K562 (cell line): ENCODE measurements around the gene ALX3. TPM values are rescaled to one million over a fixed set of nuclear protein-coding genes. Genes with fewer than 3 reads are reported as not detected.

Experiments
- ATAC-seq: fragments of 200-7000 bp; cut with Tn5 transposase; 3 replicates; pipeline ENCODE4 v1.9.1; 2020; ENCODE audit warnings: moderate library complexity
- BruUV-seq: library from RNA; stranded (reverse); fragments of 400-500 nt; replicated peaks from 2 replicates; lab custom pipeline; 2021; lab: Mats Ljungman, UMichigan
- CTCF ChIA-PET: fragments of 300-600 bp; formaldehyde crosslinking; extraction: SDS; loops from one replicate; lab custom pipeline; 2021; ENCODE audit warnings: low intra/inter-chr PET ratio; lab: Yijun Ruan, JAX
- POLR2A ChIA-PET: fragments of 300-600, 350-650 bp; sonication (Branson Sonifier 250); formaldehyde crosslinking; extraction: SDS; loops from one replicate; lab custom pipeline; 2021; ENCODE audit warnings: antibody characterized with exemption, inconsistent platforms; lab: Yijun Ruan, JAX
- DNase-seq, 4 experiments: peaks; one replicate each; pipeline versions ENCODE4 v3.0.0 to v3.0.0-alpha.2; 2011 to 2018; ENCODE audit warnings: low spot score in 3 of 4, mixed read lengths in 3 of 4; ENCODE audit errors: extremely low read depth in 1 of 4
- FAIRE-seq: peaks from 2 replicates; lab custom pipeline; 2011; peaks lifted over from hg19 to GRCh38; lab: Jason Lieb, UNC
- H2AFZ ChIP-seq: 2 replicates; pipeline ENCODE4 v1.6.0; 2011; ENCODE audit warnings: low read depth, low read length, control low read depth, inconsistent platforms
- H3K27ac ChIP-seq: fragments of 200-600 bp; 3 replicates; pipeline ENCODE4 v1.8.0; 2011; ENCODE audit warnings: low read depth, mild to moderate bottlenecking, control low read depth, inconsistent platforms, low read length, moderate library complexity, mixed read lengths; ENCODE audit errors: extremely low read depth
- H3K27me3 ChIP-seq, 2 experiments: fragments of 300-600 bp in 1 of 2; 2 replicates in 1 of 2; 3 replicates in 1 of 2; pipeline versions ENCODE4 v1.6.0 to v1.8.0; 2011; ENCODE audit warnings: inconsistent platforms in 2 of 2, low read length in 2 of 2, mild to moderate bottlenecking in 1 of 2, mixed read lengths in 1 of 2, moderate library complexity in 1 of 2; ENCODE audit not compliant: control insufficient read depth in 2 of 2, insufficient read depth in 2 of 2
- H3K36me3 ChIP-seq: fragments of 300-600 bp; 3 replicates; pipeline ENCODE4 v1.8.0; 2011; ENCODE audit warnings: mild to moderate bottlenecking, low read length, inconsistent platforms; ENCODE audit not compliant: control insufficient read depth, insufficient read depth
- H3K4me1 ChIP-seq, 2 experiments: fragments of 200-600 bp in 1 of 2; replicated peaks in 1 of 2; 2 replicates in 1 of 2; 3 replicates in 1 of 2; pipeline versions ENCODE4 v1.5.1 to v1.8.0; 2011; ENCODE audit warnings: inconsistent platforms in 2 of 2, low read length in 2 of 2, mild to moderate bottlenecking in 1 of 2, mixed read lengths in 1 of 2, moderate library complexity in 1 of 2; ENCODE audit not compliant: control insufficient read depth in 2 of 2, insufficient read depth in 2 of 2
- H3K4me2 ChIP-seq: 2 replicates; pipeline ENCODE4 v1.6.1; 2011; ENCODE audit warnings: low read length, control low read depth, inconsistent platforms, mixed read lengths; ENCODE audit not compliant: insufficient read depth
- H3K4me3 ChIP-seq: fragments of 200-600 bp; sonication (generic), shearing (Covaris generic); 2 replicates; pipeline ENCODE4 v1.5.1; 2016; ENCODE audit warnings: control low read depth, inconsistent platforms
- H3K79me2 ChIP-seq: fragments of 200-600 bp; 3 replicates; pipeline ENCODE4 v1.8.0; 2011; ENCODE audit warnings: low read length, inconsistent platforms; ENCODE audit not compliant: control insufficient read depth, insufficient read depth
- H3K9ac ChIP-seq, 2 experiments: 2 replicates each; pipeline versions ENCODE4 v1.6.0 to v1.6.1; 2011; ENCODE audit warnings: low read depth in 2 of 2, low read length in 2 of 2, control low read depth in 1 of 2, inconsistent platforms in 1 of 2, mild to moderate bottlenecking in 1 of 2, mixed read lengths in 1 of 2; ENCODE audit not compliant: insufficient read depth in 1 of 2
- H3K9me1 ChIP-seq: one replicate; pipeline ENCODE4 v1.6.0; 2011; ENCODE audit warnings: inconsistent platforms, mild to moderate bottlenecking, low read length, moderate library complexity; ENCODE audit not compliant: control insufficient read depth, insufficient read depth
- H3K9me3 ChIP-seq: replicated peaks from 2 replicates; pipeline ENCODE4 v1.5.1; 2011; ENCODE audit warnings: low read depth, low read length, inconsistent platforms; ENCODE audit not compliant: control insufficient read depth, insufficient read depth
- H4K20me1 ChIP-seq: replicated peaks from 2 replicates; pipeline ENCODE4 v1.6.1; 2011; ENCODE audit warnings: low read length, inconsistent platforms, mixed read lengths; ENCODE audit not compliant: control insufficient read depth, insufficient read depth
- ARID3A ChIP-seq: IDR thresholded peaks from 2 replicates; pipeline ENCODE4 v1.6.1; 2012; ENCODE audit warnings: low read depth, low read length, improper control_type of control experiment, borderline replicate concordance
- E2F6 ChIP-seq, 2 experiments: IDR thresholded peaks; 2 replicates each; pipeline ENCODE4 v1.6.1; 2011; ENCODE audit warnings: borderline replicate concordance in 1 of 2, control low read depth in 1 of 2, low read depth in 1 of 2, low read length in 1 of 2, mild to moderate bottlenecking in 1 of 2, mixed read lengths in 1 of 2, moderate library complexity in 1 of 2; ENCODE audit not compliant: insufficient read depth in 1 of 2, insufficient read length in 1 of 2, poor library complexity in 1 of 2, severe bottlenecking in 1 of 2; ENCODE audit errors: extremely low read depth in 1 of 2
- ETS1 ChIP-seq: conservative IDR thresholded peaks from 2 replicates; pipeline ENCODE4 v1.6.1; 2011; ENCODE audit warnings: low read depth, mild to moderate bottlenecking, low read length; ENCODE audit not compliant: control insufficient read depth
- HMGN3 ChIP-seq: IDR thresholded peaks from 2 replicates; pipeline ENCODE4 v1.6.1; 2011; ENCODE audit warnings: borderline replicate concordance, low read depth, mild to moderate bottlenecking, mixed read lengths, low read length; ENCODE audit not compliant: insufficient read length; ENCODE audit errors: extremely low read depth
- HNRNPH1 ChIP-seq: fragments of 200-400 bp; formaldehyde crosslinking; optimal IDR thresholded peaks from 2 replicates; pipeline ENCODE3; 2017; ENCODE audit warnings: low read depth, mild to moderate bottlenecking, low read length, moderate library complexity
- KDM5B ChIP-seq: fragments of 200-600 bp; sonication (generic); IDR thresholded peaks from 2 replicates; pipeline ENCODE4 v1.6.1; 2012; ENCODE audit warnings: low read depth, mild to moderate bottlenecking, moderate library complexity, low read length, control low read depth, inconsistent platforms; ENCODE audit not compliant: insufficient replicate concordance
- L3MBTL2 ChIP-seq: fragments of 450-650 bp; IDR thresholded peaks from 2 replicates; pipeline ENCODE4 v1.6.1; 2016; ENCODE audit warnings: mild to moderate bottlenecking, moderate library complexity
- SUPT5H ChIP-seq: fragments of 450-650 bp; IDR thresholded peaks from 2 replicates; pipeline ENCODE4 v1.6.1; 2016
- ZBTB33 ChIP-seq: sonication (generic); formaldehyde crosslinking; IDR thresholded peaks from 2 replicates; pipeline ENCODE4 v1.8.1; 2023; ENCODE audit warnings: mild to moderate bottlenecking, missing genetic modification reagents
- ZNF589 ChIP-seq: fragments of 200-800 bp; sonication (Bioruptor generic); IDR thresholded peaks from 2 replicates; pipeline ENCODE4 v1.6.1; 2016; ENCODE audit warnings: low read depth, missing genetic modification characterization, missing compliant biosample characterization
- WGBS: fragments of 100-300 bp; shearing (Covaris generic); methylation state at CpG from one replicate; pipeline ENCODE4 v1.1.6; 2016; ENCODE audit warnings: low coverage, mixed read lengths; ENCODE audit not compliant: insufficient coverage; ENCODE audit errors: missing lambda C conversion rate; 5-methylcytosine and 5-hydroxymethylcytosine counted together
- in situ Hi-C: fragments of 300-500 bp; cut with MboI; formaldehyde crosslinking; loops from 4 replicates; pipeline ENCODE4 v1.15.0; 2018; ENCODE audit warnings: inconsistent platforms, mixed read lengths
- intact Hi-C: fragments of 100-400 bp; cut with micrococcal nuclease; formaldehyde crosslinking; loops from 2 replicates; pipeline ENCODE4 v1.14.2; 2022
- polyA plus RNA-seq, 8 experiments: library from polyadenylated mRNA; depleted of rRNA in 4 of 8; stranded (reverse) in 5 of 8; unstranded in 3 of 8; fragments of >200 nt; fragmentation: Nextera tagmentation in 2 of 8; fragmentation: Illumina TruSeq in 1 of 8; extraction: Ambion mirVana in 2 of 8; extraction: Trizol in 1 of 8; gene quantifications; 2 replicates each; pipeline versions ENCODE4 v1.2.1 to v1.2.3, GENCODE V29; 2011 to 2014; ENCODE audit warnings: inconsistent platforms in 1 of 8, missing spikeins in 1 of 8
- total RNA-seq, 7 experiments: library from RNA; depleted of rRNA in 6 of 7; stranded (reverse); fragments of >200 nt in 6 of 7; fragmentation: Illumina TruSeq in 2 of 7; extraction: Trizol in 2 of 7; gene quantifications; 2 replicates each; pipeline versions ENCODE4 v1.2.1 to v1.2.3, GENCODE V29; 2011 to 2021; ENCODE audit warnings: low replicate concordance in 1 of 7

ALX3 gene
- total and polyA plus RNA-seq, 9 of the 15 experiments (the other 6 are each of a cell fraction or from before 2014, with no cell fraction given) = not detected

- Histone ChIP-seq H3K79me2 (no peaks in the 10 kb centered on the region), H3K27ac (no peak overlapping the region), H3K4me1 (peaks cover 5 to 19% of the 10 kb centered on the region in 2 experiments), H3K9me1 (peaks cover 5% of the 10 kb centered on the region), H3K4me2 (peak overlapping the region; percentile 10), H3K4me3 (no peak overlapping the region), H3K36me3 (no peaks in the 10 kb centered on the region), H3K27me3 (peaks cover 30 to 59% of the 10 kb centered on the region in 2 experiments), H4K20me1 (no peaks in the 10 kb centered on the region; the same call in 1 of the 2 replicates), H3K9ac (peak overlapping the region in 1 of 2 experiments; percentile 49; a peak in 1 of 4 replicates), H2AFZ (peak overlapping the region; percentile 19; the same call in 1 of the 2 replicates), H3K9me3 (no peaks in the 10 kb centered on the region)
- ChIA-PET POLR2A (interaction anchor here (0.8 to 1.5 kb wide), 2 partner anchors 13 to 182 kb away, joined by 3 read pairs; partner anchors contain the start of gene ALX3), CTCF (interaction anchor here (1.2 kb wide), 1 partner anchor 22 kb away, joined by 3 read pairs; no protein-coding TSS in a partner anchor)
- WGBS = 42% methylated on average over 71 of the region's 72 CpGs
- DNase-seq (no peak), ATAC-seq (no peak), FAIRE-seq (no peak)
- in situ Hi-C loops (no loop called here), intact Hi-C loops (no loop called here)
- no TSS peak for BruUV-seq
- TF ChIP-seq E2F6 (IDR thresholded peaks at IDR 0.05; ENCODE audit: borderline replicate concordance in 1 of 2, extremely low read depth in 1 of 2, insufficient read depth in 1 of 2, insufficient read length in 1 of 2, low read depth in 1 of 2, low read length in 1 of 2, poor library complexity in 1 of 2, severe bottlenecking in 1 of 2) = peak in 1 of 2 experiments; percentile 81
- no peak for TF ChIP-seq ETS1
- peak; percentile 64 for TF ChIP-seq L3MBTL2
- no peak for TF ChIP-seq SUPT5H
- TF ChIP-seq KDM5B = no peak
- no peak for TF ChIP-seq ARID3A
- peak; percentile 17 for TF ChIP-seq HMGN3
- no peak for TF ChIP-seq ZNF589
- TF ChIP-seq HNRNPH1 = no peak
- peak; percentile 88 for TF ChIP-seq ZBTB33 (CRISPR knock-in tag)
Measured at GRCh38 chr1:110084227-110085078, 14.0 kb upstream of the ALX3 start.
